Neural crest cell (in vitro differentiated cells): ENCODE data around the gene ZBTB44. TPM values are rescaled to one million over a fixed set of nuclear protein-coding genes. Genes with fewer than 3 reads are reported as not detected.

Experiments
- DNase-seq: peaks from one replicate; pipeline ENCODE4 v3.0.0; 2021; ENCODE audit warnings: low read depth, mixed read lengths, low spot score
- H3K27ac Mint-ChIP-seq: one replicate; pipeline ENCODE4 v1.8.0; 2021; ENCODE audit warnings: mild to moderate bottlenecking, mixed read lengths; ENCODE audit not compliant: unreplicated experiment
- H3K27me3 Mint-ChIP-seq: 2 replicates; pipeline ENCODE4 v1.8.0; 2021; ENCODE audit warnings: low read depth, mild to moderate bottlenecking, mixed read lengths
- H3K36me3 Mint-ChIP-seq: 2 replicates; pipeline ENCODE4 v1.8.0; 2021; ENCODE audit warnings: low read depth, mild to moderate bottlenecking, mixed read lengths
- H3K4me1 Mint-ChIP-seq: 2 replicates; pipeline ENCODE4 v1.8.0; 2021; ENCODE audit warnings: mixed read lengths
- H3K4me3 Mint-ChIP-seq: one replicate; pipeline ENCODE4 v1.8.0; 2021; ENCODE audit warnings: mild to moderate bottlenecking, mixed read lengths
- H3K9me3 Mint-ChIP-seq: 2 replicates; pipeline ENCODE4 v1.8.0; 2021; ENCODE audit warnings: mixed read lengths
- CTCF ChIP-seq: fragments of 200-600 bp; sonication (generic); conservative IDR thresholded peaks from 2 replicates; pipeline ENCODE4 v1.5.0; 2021; ENCODE audit warnings: antibody characterized with exemption, mild to moderate bottlenecking
- total RNA-seq: library from RNA; stranded (reverse); gene quantifications from 2 replicates; pipeline ENCODE4 v1.2.1, GENCODE V29; 2021

Gene ZBTB44
- total RNA-seq, 1 donor from 2014 or later = 28.1 TPM

DNA sequence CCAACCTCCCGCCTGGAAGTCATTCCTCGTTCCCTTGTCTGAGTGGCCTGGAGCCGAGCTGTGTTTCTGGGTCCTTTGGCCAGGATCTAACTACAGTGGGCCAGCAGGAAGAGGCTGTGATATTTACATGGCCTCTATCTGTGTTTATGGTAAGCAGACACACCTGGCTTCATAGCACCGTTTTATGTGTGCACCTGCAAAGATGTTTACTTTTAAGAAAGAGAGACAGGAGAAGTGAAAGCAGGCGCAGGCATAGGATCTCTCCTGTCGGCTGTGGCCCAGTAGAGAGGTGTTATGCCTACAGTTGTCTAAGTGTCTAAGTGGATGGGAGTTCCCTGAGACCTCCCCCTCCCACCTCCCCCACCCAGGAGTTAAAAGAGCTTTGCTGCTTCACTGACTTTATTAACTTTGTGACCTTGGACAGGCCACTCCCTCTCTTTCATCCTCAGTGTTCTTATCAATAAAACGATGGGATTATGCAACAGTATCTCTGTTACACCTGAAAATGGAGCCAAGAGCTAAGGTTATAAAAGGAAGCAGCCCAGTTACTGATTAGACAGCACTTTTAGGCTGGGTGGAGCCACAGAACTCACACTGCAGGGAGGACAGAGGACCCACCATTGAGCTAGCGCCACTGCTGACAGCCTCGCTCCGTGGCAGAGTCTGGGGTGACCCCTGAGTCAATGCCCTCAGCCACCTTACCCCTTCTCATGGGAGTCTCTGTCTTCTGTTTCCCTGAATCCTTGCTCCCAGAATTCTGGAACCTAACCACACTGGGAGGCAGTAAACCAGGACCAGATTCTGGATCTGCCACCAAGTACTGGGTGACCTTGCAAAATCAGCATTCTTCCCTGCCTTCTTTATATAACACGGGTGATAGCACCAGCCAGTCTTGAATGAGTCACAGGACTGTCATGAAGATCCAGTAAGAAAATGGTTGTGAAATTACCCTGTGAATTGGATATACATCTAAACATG is 133.1 kb downstream of the ZBTB44 start:
- H3K27ac Mint-ChIP-seq = no peak overlapping the region
- peaks cover 17% of the 10 kb centered on the region for H3K4me1 Mint-ChIP-seq
- H3K4me3 Mint-ChIP-seq = no peak overlapping the region
- H3K27me3 Mint-ChIP-seq = no peaks in the 10 kb centered on the region
- no peaks in the 10 kb centered on the region for H3K9me3 Mint-ChIP-seq
- H3K36me3 Mint-ChIP-seq = no peaks in the 10 kb centered on the region
- no peak for DNase-seq
- TF ChIP-seq CTCF = no peak

GRCh38 chr11:130180896-130181294 is 133.8 kb downstream of the ZBTB44 start:
- Mint-ChIP-seq H3K27me3 (no peaks in the 10 kb centered on the region), H3K27ac (no peak overlapping the region), H3K4me1 (peaks cover 17% of the 10 kb centered on the region), H3K36me3 (no peaks in the 10 kb centered on the region), H3K9me3 (no peaks in the 10 kb centered on the region), H3K4me3 (no peak overlapping the region)
- DNase-seq = no peak
- TF ChIP-seq CTCF = no peak

GRCh38 chr11:130180491-130180890 is 134.2 kb downstream of the ZBTB44 start:
- Mint-ChIP-seq H3K27me3 (no peaks in the 10 kb centered on the region), H3K36me3 (no peaks in the 10 kb centered on the region), H3K9me3 (no peaks in the 10 kb centered on the region), H3K4me3 (no peak overlapping the region), H3K27ac (no peak overlapping the region), H3K4me1 (peaks cover 17% of the 10 kb centered on the region)
- DNase-seq = no peak
- TF ChIP-seq CTCF = no peak

- Mint-ChIP-seq H3K27me3 (no peaks in the 10 kb centered on the region), H3K36me3 (no peaks in the 10 kb centered on the region), H3K4me1 (peaks cover 17% of the 10 kb centered on the region), H3K9me3 (no peaks in the 10 kb centered on the region), H3K4me3 (no peak overlapping the region), H3K27ac (no peak overlapping the region)
- no peak for TF ChIP-seq CTCF
- no peak for DNase-seq
Observed at GRCh38 chr11:130179396-130180306, 135.1 kb downstream of the ZBTB44 start.

GRCh38 chr11:130178441-130179339 is 136.0 kb downstream of the ZBTB44 start:
- no peaks in the 10 kb centered on the region for H3K36me3 Mint-ChIP-seq
- H3K4me3 Mint-ChIP-seq = no peak overlapping the region
- no peak overlapping the region for H3K27ac Mint-ChIP-seq
- peaks cover 8% of the 10 kb centered on the region for H3K4me1 Mint-ChIP-seq
- TF ChIP-seq CTCF = no peak
- no peaks in the 10 kb centered on the region for H3K9me3 Mint-ChIP-seq
- DNase-seq = no peak
- no peaks in the 10 kb centered on the region for H3K27me3 Mint-ChIP-seq
